GM23338 (cell line): ENCODE measurements around the gene TBCD. TPM values are rescaled to one million over a fixed set of nuclear protein-coding genes. Genes with fewer than 3 reads are reported as not detected.

ENCODE experiments used
- ATAC-seq: fragments of 200-7000 bp; cut with Tn5 transposase; 3 replicates; pipeline ENCODE4 v1.9.1; 2020
- DNase-seq: peaks from one replicate; pipeline ENCODE4 v3.0.0-alpha.2; 2015; ENCODE audit warnings: low spot score
- H2AFZ ChIP-seq: fragments of 200-600 bp; sonication (generic); 2 replicates; pipeline ENCODE4 v1.8.0; 2016; ENCODE audit warnings: antibody characterized with exemption, mild to moderate bottlenecking, moderate library complexity
- H3F3A ChIP-seq: fragments of 200-600 bp; sonication (generic); replicated peaks from 2 replicates; pipeline ENCODE4 v1.8.0; 2017; ENCODE audit warnings: antibody characterized with exemption, mixed run types, low read depth
- H3K27ac ChIP-seq: fragments of 200-600 bp; sonication (generic); 2 replicates; pipeline ENCODE4 v1.6.1; 2016; ENCODE audit warnings: low read depth
- H3K27me3 ChIP-seq: fragments of 200-600 bp; sonication (generic); 2 replicates; pipeline ENCODE4 v1.8.0; 2016; ENCODE audit warnings: mild to moderate bottlenecking, mixed run types, moderate library complexity; ENCODE audit not compliant: insufficient read depth
- H3K36me3 ChIP-seq: fragments of 200-600 bp; sonication (generic); 2 replicates; pipeline ENCODE4 v1.8.0; 2016; ENCODE audit warnings: mild to moderate bottlenecking; ENCODE audit not compliant: insufficient read depth
- H3K4me1 ChIP-seq: fragments of 200-600 bp; sonication (generic); 2 replicates; pipeline ENCODE4 v1.8.0; 2016; ENCODE audit warnings: mild to moderate bottlenecking, moderate library complexity; ENCODE audit not compliant: insufficient read depth
- H3K4me2 ChIP-seq: fragments of 200-600 bp; sonication (generic); 2 replicates; pipeline ENCODE4 v1.7.1; 2017; ENCODE audit warnings: mixed run types
- H3K4me3 ChIP-seq: fragments of 200-600 bp; sonication (generic); 2 replicates; pipeline ENCODE4 v1.6.1; 2016; ENCODE audit warnings: mixed run types
- H3K79me2 ChIP-seq: fragments of 200-600 bp; sonication (generic); replicated peaks from 2 replicates; pipeline ENCODE4 v1.8.0; 2017; ENCODE audit warnings: mild to moderate bottlenecking; ENCODE audit not compliant: insufficient read depth
- H3K9me2 ChIP-seq: fragments of 200-600 bp; sonication (generic); 2 replicates; pipeline ENCODE4 v1.8.0; 2017; ENCODE audit not compliant: insufficient read depth
- H4K20me1 ChIP-seq: fragments of 200-600 bp; sonication (generic); replicated peaks from 2 replicates; pipeline ENCODE4 v1.8.0; 2017; ENCODE audit warnings: mild to moderate bottlenecking; ENCODE audit not compliant: insufficient read depth
- H3K27ac Mint-ChIP-seq: 2 replicates; pipeline ENCODE4 v1.8.0; 2020; ENCODE audit warnings: inconsistent platforms, mild to moderate bottlenecking, moderate library complexity, mixed read lengths
- H3K27me3 Mint-ChIP-seq: 3 replicates; pipeline ENCODE4 v1.8.0; 2022; ENCODE audit warnings: low read depth, mild to moderate bottlenecking, moderate library complexity, mixed read lengths, inconsistent platforms; ENCODE audit not compliant: insufficient read depth, poor library complexity
- H3K36me3 Mint-ChIP-seq: 3 replicates; pipeline ENCODE4 v1.8.0; 2021; ENCODE audit warnings: low read depth, mild to moderate bottlenecking, inconsistent platforms, moderate library complexity, mixed read lengths
- H3K4me1 Mint-ChIP-seq: 3 replicates; pipeline ENCODE4 v1.8.0; 2020; ENCODE audit warnings: mild to moderate bottlenecking, inconsistent platforms, mixed read lengths
- H3K4me3 Mint-ChIP-seq: 3 replicates; pipeline ENCODE4 v1.8.0; 2021; ENCODE audit warnings: moderate library complexity, mild to moderate bottlenecking, inconsistent platforms, mixed read lengths
- H3K9me3 Mint-ChIP-seq: 3 replicates; pipeline ENCODE4 v1.8.0; 2020; ENCODE audit warnings: moderate library complexity, mild to moderate bottlenecking, inconsistent platforms, mixed read lengths
- CREB1 ChIP-seq: fragments of 250-450 bp; sonication (Bioruptor Pico); IDR thresholded peaks from 2 replicates; pipeline ENCODE4 v1.5.0; 2020; ENCODE audit warnings: low read depth, mild to moderate bottlenecking, moderate library complexity
- CTCF ChIP-seq, 2 experiments: fragments of 200-600 bp in 1 of 2; sonication (generic) in 1 of 2; conservative IDR thresholded peaks; 2 replicates each; pipeline versions ENCODE4 v1.5.1 to v1.6.1; 2016 to 2017; ENCODE audit warnings: antibody characterized with exemption in 2 of 2, low read depth in 2 of 2, mild to moderate bottlenecking in 2 of 2, moderate library complexity in 1 of 2
- EZH2phosphoT487 ChIP-seq: fragments of 200-600 bp; sonication (generic); IDR thresholded peaks from one replicate; pipeline ENCODE4 v1.8.1; 2018; ENCODE audit warnings: antibody characterized with exemption; ENCODE audit not compliant: unreplicated experiment
- POLR2AphosphoS5 ChIP-seq: IDR thresholded peaks from 2 replicates; pipeline ENCODE4 v1.6.1; 2016; ENCODE audit warnings: antibody characterized with exemption, low read depth
- STAT1 ChIP-seq: IDR thresholded peaks from one replicate; pipeline ENCODE4 v1.6.1; 2016; ENCODE audit warnings: antibody characterized with exemption; ENCODE audit not compliant: unreplicated experiment
- ZNF114 ChIP-seq: fragments of 250-450 bp; sonication (Bioruptor Pico); IDR thresholded peaks from 2 replicates; pipeline ENCODE4 v1.5.0; 2020; ENCODE audit warnings: mild to moderate bottlenecking, moderate library complexity
- ZNF331 ChIP-seq: fragments of 250-450 bp; sonication (Bioruptor Pico); IDR thresholded peaks from 2 replicates; pipeline ENCODE4 v1.5.0; 2020; ENCODE audit warnings: low read depth, mild to moderate bottlenecking, moderate library complexity
- ZNF462 ChIP-seq: fragments of 250-450 bp; sonication (Bioruptor Pico); IDR thresholded peaks from 2 replicates; pipeline ENCODE4 v1.5.0; 2020; ENCODE audit warnings: mild to moderate bottlenecking, moderate library complexity
- polyA plus RNA-seq: library from polyadenylated mRNA; unstranded; fragments of >200 nt; fragmentation: Nextera tagmentation; extraction: Ambion mirVana; gene quantifications from 2 replicates; pipeline ENCODE4 v1.2.1, GENCODE V29; 2016
- total RNA-seq: library from RNA; depleted of rRNA; stranded (reverse); fragments of >200 nt; shearing (Covaris generic); gene quantifications from 2 replicates; pipeline ENCODE4 v1.2.3, GENCODE V29; 2014

The TBCD gene
- total and polyA plus RNA-seq, 2 experiments from 2014 or later, result 75.0 to 116 TPM

- TF ChIP-seq ZNF462 (CRISPR knock-in tag) (no peak), CREB1 (CRISPR knock-in tag) (no peak), ZNF331 (no peak)
These were observed 131.0 kb downstream of the TBCD start (continued) for GRCh38 chr17:82882715-82883418.

- Mint-ChIP-seq H3K4me1 (peaks cover 29% of the 10 kb centered on the region), H3K36me3 (peaks cover 30% of the 10 kb centered on the region), H3K27me3 (peaks cover 3% of the 10 kb centered on the region), H3K27ac (peak overlapping the region; percentile 77; the same call in 1 of the 2 replicates), H3K9me3 (no peaks in the 10 kb centered on the region), H3K4me3 (no peak overlapping the region)
- TF ChIP-seq EZH2phosphoT487 (no peak), POLR2AphosphoS5 (no peak), ZNF331 (no peak), CREB1 (CRISPR knock-in tag) (no peak), STAT1 (no peak), CTCF (conservative IDR thresholded peaks at IDR 0.05; ENCODE audit: low read depth in 2 of 2) (no peak), ZNF114 (CRISPR knock-in tag) (no peak)
- H3K27me3 ChIP-seq, result no peaks in the 10 kb centered on the region
- H4K20me1 ChIP-seq, result peaks cover 7% of the 10 kb centered on the region
- H3K4me1 ChIP-seq, result no peaks in the 10 kb centered on the region
- H3K9me2 ChIP-seq, result no peaks in the 10 kb centered on the region
- no peak overlapping the region for H2AFZ ChIP-seq
- no peak for DNase-seq
- H3K4me3 ChIP-seq, result no peak overlapping the region
- ATAC-seq, result no peak
- no peak overlapping the region for H3K27ac ChIP-seq
- 0 out of 2 replicates have a peak, but pooled peaks cover 4% of the 10 kb centered on the region for H3F3A ChIP-seq
- no peak overlapping the region for H3K4me2 ChIP-seq
- H3K36me3 ChIP-seq, result no peaks in the 10 kb centered on the region
- H3K79me2 ChIP-seq, result peaks cover 54% of the 10 kb centered on the region
These were observed 131.7 kb downstream of the TBCD start for GRCh38 chr17:82883419-82884031.
